GM19468 (cell line): ENCODE measurements around the gene ATPAF1.

Source experiments
- ATAC-seq: cut with Tn5 transposase; IDR thresholded peaks from one replicate; pipeline ENCODE4 v1.9.1; 2021; ENCODE audit warnings: mild to moderate bottlenecking, moderate library complexity, moderate number of reproducible peaks; ENCODE audit not compliant: unreplicated experiment; ENCODE audit errors: extremely low read depth

The ATPAF1 gene

GRCh38 chr1:46618754-46619415 is 49.3 kb downstream of the ATPAF1 start:
- ATAC-seq = no peak

- no peak for ATAC-seq
These were observed 50.3 kb downstream of the ATPAF1 start for GRCh38 chr1:46617833-46618232.

GRCh38 chr1:46617108-46617800 is 50.9 kb downstream of the ATPAF1 start:
- ATAC-seq = no peak

DNA sequence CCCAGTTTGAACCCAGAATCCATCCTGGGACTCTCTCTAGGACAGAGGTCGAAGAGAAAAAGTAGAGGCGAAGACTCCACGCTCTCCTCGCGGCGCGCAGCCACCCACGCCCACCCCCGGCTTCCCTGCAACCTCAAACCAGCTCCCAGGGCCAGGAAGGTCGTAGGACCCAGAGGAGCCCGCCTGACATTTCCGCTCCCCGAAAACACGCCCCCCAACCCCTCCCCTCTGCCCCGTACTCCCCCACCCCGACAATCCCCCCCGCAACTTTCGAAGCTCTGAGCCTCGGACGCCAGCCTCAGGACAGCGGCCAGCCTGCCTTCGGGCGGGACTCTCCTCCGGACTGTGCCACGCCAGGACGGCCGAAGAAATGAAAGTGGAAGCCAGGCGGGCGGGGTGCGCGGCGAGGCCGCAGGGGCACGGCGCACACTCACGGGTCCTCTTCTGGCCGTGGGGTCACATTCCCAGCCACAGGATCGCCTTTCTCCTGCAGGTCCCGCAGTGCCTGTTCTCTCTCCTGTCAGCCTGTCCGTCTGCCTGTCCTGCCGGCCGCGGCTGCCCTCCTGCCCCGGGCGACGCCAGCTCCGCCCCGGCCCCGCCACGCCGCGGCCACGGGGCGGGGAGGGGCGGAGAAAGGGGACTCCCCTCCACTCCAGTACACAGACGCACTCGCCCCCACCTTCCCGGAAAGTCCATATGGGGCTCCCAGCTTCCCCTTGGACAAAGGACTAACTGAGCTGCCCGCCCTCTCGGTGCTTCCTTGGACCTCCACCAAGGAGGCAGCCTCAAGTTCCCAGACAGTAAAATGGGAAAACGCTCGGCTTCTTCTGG is 51.7 kb downstream of the ATPAF1 start, which contains the start of gene MOB3C:
Gene MOB3C, minus strand, starts transcription at position 535 of the 831 bp plus-strand sequence. CDS start 3,490 bp downstream, outside the sequence.
- peak; percentile 34 for ATAC-seq

GRCh38 chr1:46615735-46616134 is 52.4 kb downstream of the ATPAF1 start:
- ATAC-seq = no peak

DNA sequence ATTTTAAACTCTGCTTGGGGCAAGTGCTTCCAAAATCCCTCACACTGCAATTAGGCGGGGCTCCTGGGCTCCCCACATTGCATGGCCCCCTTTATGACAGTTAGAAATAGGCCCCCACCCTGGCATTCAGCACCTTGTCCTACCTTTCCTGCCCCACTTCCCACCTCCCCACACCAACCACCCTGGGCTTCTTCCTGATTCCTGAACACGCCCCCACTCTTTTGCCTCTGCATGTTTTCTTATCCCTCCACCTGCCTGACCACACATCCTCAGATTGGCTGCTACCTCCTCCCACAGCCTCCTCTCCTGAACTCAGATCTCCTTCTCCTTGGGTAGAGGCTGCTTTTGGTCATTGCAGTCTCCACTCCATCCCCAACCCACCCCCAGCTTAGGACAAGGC is 53.1 kb downstream of the ATPAF1 start:
- no peak for ATAC-seq

DNA sequence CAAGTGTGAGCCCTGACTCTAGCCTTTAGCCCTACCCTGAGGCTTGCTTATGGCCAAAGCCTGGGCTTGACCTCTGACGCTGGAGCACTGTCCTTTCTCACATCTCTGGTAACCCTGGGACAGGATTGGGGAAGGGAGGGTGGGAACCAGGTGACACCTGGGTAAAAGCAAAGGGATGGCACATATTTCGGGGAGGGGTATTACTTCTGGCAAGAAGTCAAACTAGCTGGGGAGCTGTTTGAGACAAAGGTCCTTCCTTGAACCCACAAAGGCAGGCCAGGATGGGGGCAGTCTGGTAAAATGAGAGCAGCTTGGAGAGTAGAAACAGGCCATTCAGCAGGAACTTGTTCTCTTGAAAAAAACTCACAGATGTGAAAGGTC is 53.6 kb downstream of the ATPAF1 start:
- no peak for ATAC-seq

- no peak for ATAC-seq
These were observed 54.2 kb downstream of the ATPAF1 start for GRCh38 chr1:46613661-46614603.

DNA sequence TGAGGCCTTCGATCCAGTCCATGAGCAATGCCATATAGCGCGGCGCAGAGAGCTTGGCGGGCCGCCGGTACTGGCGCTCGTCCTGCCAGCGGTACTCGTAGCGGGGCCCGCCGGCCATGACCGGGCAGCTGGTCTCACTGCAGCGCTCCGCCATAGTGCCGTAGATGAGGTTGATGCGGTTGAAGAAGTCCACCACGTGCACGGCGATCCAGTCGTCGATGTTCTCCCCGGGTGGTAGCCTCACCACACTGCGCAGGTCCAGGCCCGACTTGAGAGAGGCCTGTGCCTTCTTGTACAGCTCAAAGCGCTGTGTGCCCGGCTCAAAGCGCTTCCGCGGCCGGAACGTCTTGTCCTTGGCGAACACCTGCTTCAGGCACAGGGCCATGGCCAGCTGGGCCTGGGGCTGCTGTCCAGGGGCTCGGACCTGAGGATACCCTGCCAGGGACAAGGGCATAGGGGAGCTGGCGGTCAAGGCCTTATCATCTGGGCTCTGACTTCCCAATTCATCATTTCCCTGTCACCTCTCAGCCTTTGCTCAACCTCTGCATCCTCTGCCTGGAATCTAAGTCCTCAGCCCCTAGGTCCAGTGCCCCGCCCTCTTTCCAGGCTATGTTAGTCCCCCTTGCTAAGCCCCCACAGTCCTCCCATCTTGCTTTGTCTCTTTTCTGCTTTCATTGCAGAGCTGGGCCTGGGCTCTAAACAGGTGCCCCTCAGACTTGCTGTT is 55.1 kb downstream of the ATPAF1 start:
- ATAC-seq = no peak

- no peak for ATAC-seq
These were observed 56.4 kb downstream of the ATPAF1 start for GRCh38 chr1:46611691-46612221.

GRCh38 chr1:46607345-46608130 is 60.6 kb downstream of the ATPAF1 start:
- ATAC-seq = no peak

GRCh38 chr1:46606255-46606965 is 61.8 kb downstream of the ATPAF1 start:
- ATAC-seq = no peak

DNA sequence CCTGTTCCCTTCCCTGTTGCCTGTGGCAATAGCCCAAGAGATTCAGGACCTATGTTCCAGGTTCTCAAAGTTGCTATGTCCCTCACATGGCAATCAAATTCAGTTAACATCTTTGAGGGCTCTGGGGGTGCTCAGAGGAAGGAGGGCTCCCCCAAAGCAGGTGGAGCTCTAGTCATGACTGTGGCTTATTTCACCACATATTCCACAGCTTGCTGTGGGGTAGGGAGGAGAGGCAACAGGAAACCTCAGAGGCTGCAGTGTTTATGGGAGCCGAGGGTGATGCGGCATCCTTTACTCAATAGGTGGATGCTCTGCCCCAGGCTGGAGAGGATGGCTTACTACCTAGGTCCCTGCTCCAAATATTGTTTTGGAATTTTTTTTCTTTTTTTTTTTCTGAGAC is 62.9 kb downstream of the ATPAF1 start:
- ATAC-seq = no peak

DNA sequence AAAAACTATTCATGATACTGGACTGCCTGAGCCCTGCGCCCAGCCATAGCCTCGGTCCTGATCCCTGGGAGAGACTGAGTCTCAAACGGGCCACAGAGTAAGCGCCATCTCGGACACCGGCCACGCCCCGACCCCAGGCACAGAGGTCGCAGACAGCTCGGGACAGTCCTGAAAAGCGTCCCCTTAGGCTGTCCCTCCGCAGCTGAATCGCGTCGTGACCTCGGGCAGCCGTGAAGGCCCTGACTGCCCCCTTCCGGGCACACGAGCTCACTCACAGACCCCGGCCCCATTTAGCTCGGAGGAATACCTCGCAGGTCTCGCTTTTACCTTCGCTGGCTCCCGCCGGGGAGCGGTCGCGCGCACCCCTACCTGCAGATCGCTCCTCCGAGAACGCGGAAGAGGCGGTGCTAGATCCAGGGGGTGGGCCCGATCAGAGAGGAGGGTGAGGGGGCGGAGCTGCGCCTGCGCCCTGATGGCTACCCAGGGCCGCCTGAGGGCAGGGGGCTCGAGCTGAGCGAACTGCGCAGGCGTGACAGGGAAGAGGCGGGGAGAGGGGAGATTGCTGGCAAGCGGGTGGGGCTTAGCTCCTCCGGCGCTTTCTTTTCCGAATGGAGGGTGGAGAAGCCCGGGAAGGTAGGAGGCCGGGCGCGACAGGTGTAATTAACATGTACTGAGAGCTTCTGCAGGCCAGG is 64.2 kb downstream of the ATPAF1 start, which contains the start of gene MKNK1:
Gene MKNK1, minus strand, starts transcription at position 411 of the 692 bp plus-strand sequence. CDS start 20,941 bp downstream, outside the sequence.
- peak; percentile 92 for ATAC-seq

DNA sequence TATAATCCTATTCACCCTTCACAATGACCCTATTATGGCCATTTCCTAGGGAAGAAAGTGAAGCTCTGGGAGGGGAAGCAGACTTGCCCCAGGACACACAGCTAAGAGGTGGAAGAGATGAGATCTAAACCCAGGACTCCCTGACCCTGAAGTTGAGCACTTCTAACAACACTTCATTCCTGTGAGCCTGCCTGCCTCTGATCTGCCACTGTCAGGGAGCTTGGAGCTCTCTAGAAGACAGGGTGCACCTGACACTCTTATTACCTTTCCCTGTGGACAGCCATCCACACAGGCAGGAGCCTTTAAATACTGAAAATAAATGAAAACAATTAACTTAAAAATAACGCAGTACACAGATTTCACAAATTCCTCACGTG is 64.7 kb downstream of the ATPAF1 start:
- no peak for ATAC-seq

- no peak for ATAC-seq
These were observed 66.7 kb downstream of the ATPAF1 start for GRCh38 chr1:46601257-46602007.
